Neural cell (in vitro differentiated cells): ENCODE data around the gene PRKCQ. TPM values are rescaled to one million over a fixed set of nuclear protein-coding genes. Genes with fewer than 3 reads are reported as not detected.

ENCODE experiments used
- H2AFZ ChIP-seq: fragments of 200-600, 300-800 bp; sonication (generic), shearing (Covaris generic); 2 replicates; pipeline ENCODE4 v1.6.0; 2014; ENCODE audit warnings: low read depth, mild to moderate bottlenecking, antibody characterized with exemption, low read length, moderate library complexity
- H3F3A ChIP-seq: fragments of 200-600 bp; shearing (Covaris generic); 2 replicates; pipeline ENCODE4 v1.6.1; 2016; ENCODE audit warnings: mild to moderate bottlenecking, moderate library complexity, mixed read lengths, antibody characterized with exemption, low read length; ENCODE audit not compliant: insufficient read depth, poor library complexity, severe bottlenecking
- H3K27ac ChIP-seq: fragments of 200-600, 300-800 bp; sonication (generic), shearing (Covaris generic); 2 replicates; pipeline ENCODE4 v1.5.1; 2014; ENCODE audit warnings: mild to moderate bottlenecking, low read length, moderate library complexity
- H3K27me3 ChIP-seq: fragments of 300-800, 200-600 bp; sonication (generic), shearing (Covaris generic); 2 replicates; pipeline ENCODE4 v1.6.0; 2014; ENCODE audit warnings: mild to moderate bottlenecking, low read depth, low read length, moderate library complexity; ENCODE audit not compliant: insufficient read depth
- H3K36me3 ChIP-seq: fragments of 300-800, 200-600 bp; sonication (generic), shearing (Covaris generic); 2 replicates; pipeline ENCODE4 v1.5.1; 2014; ENCODE audit warnings: mild to moderate bottlenecking, antibody characterized with exemption, low read length, moderate library complexity; ENCODE audit not compliant: insufficient read depth
- H3K4me2 ChIP-seq: fragments of 300-800, 200-600 bp; sonication (generic), shearing (Covaris generic); 2 replicates; pipeline ENCODE4 v1.6.0; 2014; ENCODE audit warnings: mild to moderate bottlenecking, low read length
- H3K4me3 ChIP-seq: fragments of 300-800, 200-600 bp; sonication (generic), shearing (Covaris generic); 2 replicates; pipeline ENCODE4 v1.5.1; 2014; ENCODE audit warnings: mild to moderate bottlenecking, low read length, moderate library complexity
- H3K79me2 ChIP-seq: fragments of 200-600 bp; shearing (Covaris generic); replicated peaks from 2 replicates; pipeline ENCODE4 v1.6.0; 2014; ENCODE audit warnings: mild to moderate bottlenecking, low read length, moderate library complexity; ENCODE audit not compliant: insufficient read depth
- H3K9ac ChIP-seq: fragments of 300-800, 200-600 bp; sonication (generic), shearing (Covaris generic); 2 replicates; pipeline ENCODE4 v1.6.1; 2016; ENCODE audit warnings: mild to moderate bottlenecking, low read length, mixed read lengths
- H3K9me2 ChIP-seq: fragments of 200-600 bp; shearing (Covaris generic); 2 replicates; pipeline ENCODE4 v1.6.1; 2016; ENCODE audit warnings: mild to moderate bottlenecking, low read length, mixed read lengths; ENCODE audit not compliant: insufficient read depth
- H3K9me3 ChIP-seq: fragments of 200-600, 300-800 bp; sonication (generic), shearing (Covaris generic); 2 replicates; pipeline ENCODE4 v1.6.1; 2016; ENCODE audit warnings: mild to moderate bottlenecking, mixed run types, low read length, moderate library complexity, mixed read lengths
- H4K20me1 ChIP-seq: fragments of 200-600 bp; shearing (Covaris generic); 2 replicates; pipeline ENCODE4 v1.6.1; 2016; ENCODE audit warnings: mild to moderate bottlenecking, mixed run types; ENCODE audit not compliant: insufficient read depth
- EP300 ChIP-seq: fragments of 450-650 bp; conservative IDR thresholded peaks from 2 replicates; pipeline ENCODE4 v1.6.1; 2014; ENCODE audit warnings: antibody characterized with exemption, mild to moderate bottlenecking, moderate library complexity; ENCODE audit not compliant: poor library complexity, severe bottlenecking
- EZH2 ChIP-seq: fragments of 200-600, 300-800 bp; shearing (Covaris generic), sonication (generic); IDR thresholded peaks from 2 replicates; pipeline ENCODE4 v1.6.1; 2014; ENCODE audit warnings: antibody characterized with exemption, low read length, borderline replicate concordance, mild to moderate bottlenecking; ENCODE audit not compliant: insufficient read depth, poor library complexity, severe bottlenecking
- MXI1 ChIP-seq: fragments of 450-650 bp; conservative IDR thresholded peaks from 2 replicates; pipeline ENCODE4 v1.6.1; 2014; ENCODE audit warnings: antibody characterized with exemption, mild to moderate bottlenecking; ENCODE audit not compliant: poor library complexity, severe bottlenecking
- POLR2AphosphoS5 ChIP-seq: IDR thresholded peaks from 2 replicates; pipeline ENCODE4 v1.6.1; 2012
- RAD21 ChIP-seq: fragments of 450-650 bp; conservative IDR thresholded peaks from 2 replicates; pipeline ENCODE4 v1.6.1; 2014; ENCODE audit warnings: antibody characterized with exemption, mild to moderate bottlenecking, moderate library complexity
- REST ChIP-seq: IDR thresholded peaks from 2 replicates; pipeline ENCODE4 v1.6.1; 2012; ENCODE audit warnings: borderline replicate concordance
- SMC3 ChIP-seq: fragments of 450-650 bp; conservative IDR thresholded peaks from 2 replicates; pipeline ENCODE4 v1.6.1; 2014; ENCODE audit warnings: antibody characterized with exemption, mild to moderate bottlenecking, moderate library complexity; ENCODE audit not compliant: poor library complexity
- TAF1 ChIP-seq: IDR thresholded peaks from 2 replicates; pipeline ENCODE4 v1.6.1; 2012; ENCODE audit warnings: low read depth
- polyA plus RNA-seq: library from polyadenylated mRNA; depleted of rRNA; stranded (reverse); fragments of >200 nt; gene quantifications from 2 replicates; pipeline ENCODE4 v1.2.3, GENCODE V29; 2014
- TF ChIP-seq, protein P1 (sequence below): fragments of 450-650 bp; IDR thresholded peaks from 2 replicates; pipeline ENCODE4 v1.5.1; 2014; ENCODE audit warnings: antibody characterized with exemption, mild to moderate bottlenecking, moderate library complexity; ENCODE audit not compliant: poor library complexity, severe bottlenecking

Gene PRKCQ
- polyA plus RNA-seq, 1 donor from 2014 or later, result 0.61 TPM

- Histone ChIP-seq H3K4me2 (no peak overlapping the region), H3K79me2 (no peaks in the 10 kb centered on the region), H4K20me1 (no peaks in the 10 kb centered on the region), H3K4me3 (no peak overlapping the region), H2AFZ (no peak overlapping the region), H3K9me2 (no peaks in the 10 kb centered on the region), H3K27ac (no peak overlapping the region), H3K9ac (no peak overlapping the region), H3F3A (no peaks in the 10 kb centered on the region), H3K36me3 (no peaks in the 10 kb centered on the region), H3K27me3 (no peaks in the 10 kb centered on the region), H3K9me3 (no peaks in the 10 kb centered on the region)
- TF ChIP-seq SMC3 (no peak), TAF1 (no peak), EP300 (no peak), MXI1 (no peak), REST (no peak), POLR2AphosphoS5 (no peak)
- TF ChIP-seq, protein P1, sequence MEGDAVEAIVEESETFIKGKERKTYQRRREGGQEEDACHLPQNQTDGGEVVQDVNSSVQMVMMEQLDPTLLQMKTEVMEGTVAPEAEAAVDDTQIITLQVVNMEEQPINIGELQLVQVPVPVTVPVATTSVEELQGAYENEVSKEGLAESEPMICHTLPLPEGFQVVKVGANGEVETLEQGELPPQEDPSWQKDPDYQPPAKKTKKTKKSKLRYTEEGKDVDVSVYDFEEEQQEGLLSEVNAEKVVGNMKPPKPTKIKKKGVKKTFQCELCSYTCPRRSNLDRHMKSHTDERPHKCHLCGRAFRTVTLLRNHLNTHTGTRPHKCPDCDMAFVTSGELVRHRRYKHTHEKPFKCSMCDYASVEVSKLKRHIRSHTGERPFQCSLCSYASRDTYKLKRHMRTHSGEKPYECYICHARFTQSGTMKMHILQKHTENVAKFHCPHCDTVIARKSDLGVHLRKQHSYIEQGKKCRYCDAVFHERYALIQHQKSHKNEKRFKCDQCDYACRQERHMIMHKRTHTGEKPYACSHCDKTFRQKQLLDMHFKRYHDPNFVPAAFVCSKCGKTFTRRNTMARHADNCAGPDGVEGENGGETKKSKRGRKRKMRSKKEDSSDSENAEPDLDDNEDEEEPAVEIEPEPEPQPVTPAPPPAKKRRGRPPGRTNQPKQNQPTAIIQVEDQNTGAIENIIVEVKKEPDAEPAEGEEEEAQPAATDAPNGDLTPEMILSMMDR, result no peak
Measured at GRCh38 chr10:6609625-6610024, 29.5 kb upstream of the PRKCQ start.

DNA sequence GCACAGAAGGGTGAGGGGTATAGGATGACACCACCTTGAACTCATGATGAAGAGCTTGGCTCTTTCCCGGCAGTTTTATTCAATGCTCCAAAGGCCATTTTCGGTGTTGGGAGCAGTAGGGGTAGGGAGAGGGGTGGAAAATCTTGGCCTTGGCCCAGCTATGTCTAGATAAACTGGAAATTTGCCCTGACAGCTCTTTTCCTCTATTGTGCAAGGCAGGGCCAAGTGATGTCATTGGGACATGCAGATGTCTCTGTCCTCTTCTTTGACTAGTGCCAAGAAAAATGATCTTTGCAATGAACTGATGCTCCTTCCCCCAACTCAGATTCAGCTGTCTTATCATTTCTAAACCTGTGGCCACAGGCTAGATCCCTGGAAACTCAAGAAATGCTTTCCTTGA is 27.7 kb upstream of the PRKCQ start:
- Histone ChIP-seq H3K36me3 (no peaks in the 10 kb centered on the region), H3K4me3 (no peak overlapping the region), H3K9ac (no peak overlapping the region), H4K20me1 (no peaks in the 10 kb centered on the region), H3K79me2 (no peaks in the 10 kb centered on the region), H3K27ac (no peak overlapping the region), H3F3A (no peaks in the 10 kb centered on the region), H2AFZ (no peak overlapping the region), H3K9me2 (no peaks in the 10 kb centered on the region), H3K27me3 (no peaks in the 10 kb centered on the region), H3K4me2 (no peak overlapping the region), H3K9me3 (no peaks in the 10 kb centered on the region)
- TF ChIP-seq SMC3 (no peak), POLR2AphosphoS5 (no peak), EP300 (no peak), TAF1 (no peak), REST (no peak), RAD21 (no peak), EZH2 (no peak), MXI1 (no peak)
- TF ChIP-seq, protein P1, result no peak
